Aorta (tissue), 5 donors: ENCODE data around the gene CRY1. TPM values are rescaled to one million over a fixed set of nuclear protein-coding genes. Genes with fewer than 3 reads are reported as not detected.

ENCODE experiments used
- ATAC-seq: fragments of 200-7000 bp; cut with Tn5 transposase; one replicate; pipeline ENCODE4 v1.9.1; 2022; ENCODE audit warnings: moderate library complexity; ENCODE audit not compliant: low FRiP score
- DNase-seq, 2 donors: peaks; one replicate each; pipeline ENCODE4 v3.0.0-alpha.2; 2020
- H3K27ac ChIP-seq, 2 donors: one replicate each; pipeline ENCODE4 v1.5.1; 2013; ENCODE audit warnings: low read length in 2 of 2, mild to moderate bottlenecking in 2 of 2, moderate library complexity in 2 of 2, control low read depth in 1 of 2, inconsistent platforms in 1 of 2, low read depth in 1 of 2
- H3K27me3 ChIP-seq, 2 donors: one replicate each; pipeline ENCODE4 v1.6.1; 2013; ENCODE audit warnings: control low read depth in 1 of 2, low read length in 1 of 2, mild to moderate bottlenecking in 1 of 2, moderate library complexity in 1 of 2; ENCODE audit not compliant: insufficient read depth in 2 of 2, control insufficient read depth in 1 of 2
- H3K36me3 ChIP-seq, 2 donors: one replicate each; pipeline ENCODE4 v1.6.1; 2013; ENCODE audit warnings: control low read depth in 1 of 2, low read length in 1 of 2, mild to moderate bottlenecking in 1 of 2; ENCODE audit not compliant: insufficient read depth in 2 of 2, control insufficient read depth in 1 of 2
- H3K4me1 ChIP-seq, 2 donors: one replicate each; pipeline ENCODE4 v1.6.1; 2013; ENCODE audit warnings: low read length in 2 of 2, control low read depth in 1 of 2, mild to moderate bottlenecking in 1 of 2, moderate library complexity in 1 of 2; ENCODE audit not compliant: insufficient read depth in 2 of 2, control insufficient read depth in 1 of 2
- H3K4me3 ChIP-seq, 2 donors: one replicate each; pipeline ENCODE4 v1.5.1; 2013; ENCODE audit warnings: low read length in 2 of 2, control low read depth in 1 of 2, mild to moderate bottlenecking in 1 of 2
- H3K9me3 ChIP-seq: one replicate; pipeline ENCODE4 v1.6.1; 2013; ENCODE audit warnings: mild to moderate bottlenecking, low read length; ENCODE audit not compliant: control insufficient read depth
- WGBS, 2 donors: extraction: QIAGEN DNeasy Blood & Tissue Kit; methylation state at CpG; one replicate each; pipeline ENCODE4 v1.1.7; 2013; 5-methylcytosine and 5-hydroxymethylcytosine counted together
- intact Hi-C, 2 donors: fragments of 100-400 bp; cut with DNase I; formaldehyde crosslinking; loops; one replicate each; pipeline versions ENCODE4 v1.14.2 to v1.15.0; 2022
- polyA plus RNA-seq, 2 donors: library from polyadenylated mRNA; stranded (reverse); fragments of 200-250 nt; gene quantifications; one replicate each; pipeline ENCODE4 v1.2.3, GENCODE V29; 2013
- total RNA-seq, 2 donors: library from RNA; stranded (reverse); fragmentation: NEBNext Ultra II Directional; extraction: Animal tissue kit (Norgen Biotek cat#: 25700); gene quantifications; one replicate each; pipeline ENCODE4 v1.2.1, GENCODE V29; 2021
- donor health status: healthy with polysubstance abuse.
- donor health status: Bipolar disorder and iron deficiency.
- donor health status: DM: no; HTN: no; CAD: no.
- donor health status: DM: no; HTN: no; CAD: no.
- donor health status: DM: yes; HTN: yes; CAD: no.

CRY1 gene
- total and polyA plus RNA-seq, 4 donors: 7.5 to 40.6 (median 15.4) TPM

DNA sequence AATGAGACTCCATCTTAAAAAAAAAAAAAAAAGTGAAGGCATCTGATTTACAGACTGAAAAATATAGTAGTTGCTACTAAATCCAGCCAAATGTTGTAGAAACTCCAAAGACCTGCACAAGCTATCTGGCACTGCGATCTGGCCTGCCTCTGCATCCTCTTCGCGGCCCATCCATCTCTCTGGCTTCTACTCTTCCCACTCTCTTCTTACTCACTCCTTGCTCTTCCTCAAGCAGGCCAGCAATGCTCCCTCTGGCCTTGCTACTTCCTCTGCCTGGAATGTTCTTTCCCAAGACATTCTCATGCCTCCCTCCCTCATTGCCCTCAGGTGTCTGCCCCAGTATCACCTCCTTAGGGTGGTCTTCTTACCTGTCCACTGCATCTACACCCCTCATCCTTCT, 9.7 kb upstream of the CRY1 start:
- 92 to 100% methylated on average over 3 of the region's 3 CpGs for WGBS, 2 donors
- H3K4me3 ChIP-seq: no peak overlapping the region
- no peak for DNase-seq
- intact Hi-C loops: loop anchor here (10.0 kb wide), 1 partner anchor 718 kb away; no protein-coding TSS in a partner anchor
- no peaks in the 10 kb centered on the region for H3K36me3 ChIP-seq
- no peaks in the 10 kb centered on the region for H3K27me3 ChIP-seq
- ATAC-seq: no peak
- H3K9me3 ChIP-seq: no peaks in the 10 kb centered on the region
- H3K4me1 ChIP-seq: no peaks in the 10 kb centered on the region
- H3K27ac ChIP-seq: no peak overlapping the region

GRCh38 chr12:107102294-107102693, 8.9 kb upstream of the CRY1 start:
- Histone ChIP-seq H3K9me3 (no peaks in the 10 kb centered on the region), H3K27ac (no peak overlapping the region), H3K27me3 (no peaks in the 10 kb centered on the region), H3K4me1 (no peaks in the 10 kb centered on the region), H3K4me3 (no peak overlapping the region), H3K36me3 (no peaks in the 10 kb centered on the region)
- intact Hi-C loops: loop anchor here (10.0 kb wide), 1 partner anchor 717 kb away; no protein-coding TSS in a partner anchor
- DNase-seq (no peak), ATAC-seq (no peak)

DNA sequence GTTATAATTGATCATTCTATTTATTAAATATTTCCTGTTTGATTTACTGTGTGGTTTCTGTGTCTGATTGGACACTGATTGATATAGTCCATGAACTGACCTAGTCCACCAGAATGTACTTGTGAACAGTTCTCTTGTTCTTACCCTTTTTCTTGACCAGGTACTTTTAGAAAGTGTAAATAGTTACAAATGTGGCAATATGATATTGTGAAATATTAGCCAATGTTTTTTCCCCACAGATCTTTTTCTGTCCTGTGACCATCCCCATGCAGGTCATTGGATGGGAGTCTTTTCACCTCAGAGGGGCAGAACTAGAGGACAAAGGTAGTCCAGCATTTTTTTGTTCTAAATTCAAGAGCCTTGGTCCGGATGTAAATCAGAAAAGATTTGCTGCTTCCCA, 8.3 kb upstream of the CRY1 start:
- no peaks in the 10 kb centered on the region for H3K4me1 ChIP-seq
- ATAC-seq: no peak
- H3K36me3 ChIP-seq: no peaks in the 10 kb centered on the region
- H3K4me3 ChIP-seq: no peak overlapping the region
- no peaks in the 10 kb centered on the region for H3K27me3 ChIP-seq
- no peaks in the 10 kb centered on the region for H3K9me3 ChIP-seq
- no peak overlapping the region for H3K27ac ChIP-seq
- intact Hi-C loops: loop anchor here (10.0 kb wide), 1 partner anchor 717 kb away; no protein-coding TSS in a partner anchor
- WGBS, 2 donors: 66 to 70% methylated on average over 1 of the region's 1 CpG
- DNase-seq: no peak

DNA sequence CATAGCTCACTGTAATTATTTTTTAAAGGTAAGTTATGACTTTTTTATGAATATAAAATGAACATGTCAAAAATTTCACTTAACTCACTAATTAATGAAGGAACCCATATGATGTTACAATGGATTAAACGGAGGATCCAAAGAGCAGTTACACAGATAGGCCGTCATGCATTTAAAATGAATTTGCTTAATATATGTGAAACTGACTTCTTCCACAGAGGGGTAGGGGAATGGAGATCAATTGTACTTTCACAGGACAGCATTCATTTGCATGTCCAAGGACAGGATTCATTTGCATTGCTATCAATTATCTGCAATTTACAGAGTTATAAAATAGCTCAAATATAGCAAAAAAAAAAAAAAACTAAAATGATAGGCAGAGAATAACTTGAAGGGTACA, 6.6 kb upstream of the CRY1 start:
- no peaks in the 10 kb centered on the region for H3K4me1 ChIP-seq
- H3K27me3 ChIP-seq: no peaks in the 10 kb centered on the region
- ATAC-seq: no peak
- WGBS, 2 donors: 92 to 93% methylated on average over 2 of the region's 2 CpGs
- intact Hi-C loops: loop anchor here (10.0 kb wide), 2 partner anchors 325 to 715 kb away; partner anchors contain the start of gene RIC8B (in 1 of the 2)
- H3K4me3 ChIP-seq: no peak overlapping the region
- no peaks in the 10 kb centered on the region for H3K9me3 ChIP-seq
- H3K27ac ChIP-seq: no peak overlapping the region
- no peak for DNase-seq
- H3K36me3 ChIP-seq: no peaks in the 10 kb centered on the region

- H3K27me3 ChIP-seq: no peaks in the 10 kb centered on the region
- no peak overlapping the region for H3K4me3 ChIP-seq
- ATAC-seq: no peak
- WGBS, 2 donors: 82 to 87% methylated on average over 3 of the region's 3 CpGs
- intact Hi-C loops: loop anchor here in 1 of 2 donors (10.0 kb wide), 1 partner anchor 322 kb away; the partner anchor contains the start of gene RIC8B
- H3K36me3 ChIP-seq: no peaks in the 10 kb centered on the region
- H3K9me3 ChIP-seq: no peaks in the 10 kb centered on the region
- H3K27ac ChIP-seq: no peak overlapping the region
- DNase-seq: no peak
- H3K4me1 ChIP-seq: no peaks in the 10 kb centered on the region
Observed at GRCh38 chr12:107096571-107096970, 3.2 kb upstream of the CRY1 start.

GRCh38 chr12:107094183-107094448, 767 bp upstream of the CRY1 start:
- no peaks in the 10 kb centered on the region for H3K4me1 ChIP-seq
- H3K4me3 ChIP-seq: peak overlapping the region; percentile 35 to 39
- no peaks in the 10 kb centered on the region for H3K27me3 ChIP-seq
- ATAC-seq: no peak
- H3K36me3 ChIP-seq: no peaks in the 10 kb centered on the region
- intact Hi-C loops: loop anchor here (1.0 to 10.0 kb wide), 4 partner anchors 67 to 319 kb away; partner anchors contain the start of genes RIC8B (in 1 of the 2) and TMEM263 (in 1 of the 2)
- H3K27ac ChIP-seq: peak overlapping the region in 1 of 2 donors; percentile 64
- H3K9me3 ChIP-seq: no peaks in the 10 kb centered on the region
- no peak for DNase-seq
- WGBS, 2 donors: 3 to 4% methylated on average over 6 of the region's 6 CpGs

DNA sequence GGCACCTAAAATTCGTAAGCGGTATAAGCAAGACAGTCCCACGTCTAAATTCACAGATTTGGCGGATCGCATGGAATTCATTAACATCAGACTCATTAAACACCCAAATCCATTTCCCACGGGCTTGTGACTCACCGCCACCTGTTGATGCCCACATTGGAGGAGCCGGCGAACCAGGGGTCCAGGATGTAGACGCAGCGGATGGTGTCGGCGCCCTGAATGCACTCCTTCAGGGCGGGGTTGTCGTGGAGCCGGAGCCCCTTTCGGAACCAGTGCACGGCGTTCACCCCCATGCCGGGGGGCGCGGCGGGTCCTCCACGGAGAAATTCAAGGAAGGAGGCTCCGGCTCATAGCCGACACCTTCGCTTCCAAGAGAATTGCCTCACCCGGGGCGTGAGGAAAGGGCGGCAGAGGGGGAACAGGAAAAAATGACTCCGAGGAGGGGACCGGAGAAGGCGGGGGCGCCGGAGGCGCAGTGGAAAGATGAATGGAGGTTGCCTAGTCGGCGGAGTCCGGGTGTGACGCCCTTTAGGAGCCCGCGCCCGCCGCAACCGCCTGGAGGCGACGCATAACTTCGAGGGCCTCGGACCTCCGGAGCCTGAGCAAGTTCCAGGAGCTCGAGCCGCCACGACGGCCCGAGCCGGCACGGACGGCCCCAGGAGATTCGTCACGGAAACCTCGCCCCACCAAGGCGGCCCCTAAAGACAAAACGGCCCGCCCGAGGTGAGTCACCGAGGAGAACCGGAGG, 506 bp downstream of the CRY1 start:
- peak; percentile 64 for ATAC-seq
- peak overlapping the region; percentile 72 to 98 for H3K27ac ChIP-seq
- no peaks in the 10 kb centered on the region for H3K4me1 ChIP-seq
- no peaks in the 10 kb centered on the region for H3K9me3 ChIP-seq
- H3K36me3 ChIP-seq: no peaks in the 10 kb centered on the region
- H3K27me3 ChIP-seq: no peaks in the 10 kb centered on the region
- 0 to 1% methylated on average over 66 to 67 of the region's 67 CpGs for WGBS, 2 donors
- intact Hi-C loops: loop anchor here (2.0 to 10.0 kb wide), 4 partner anchors 66 to 318 kb away; partner anchors contain the start of genes RIC8B (in 1 of the 2) and TMEM263 (in 1 of the 2)
- peak overlapping the region; percentile 36 to 61 for H3K4me3 ChIP-seq
- peak in 1 of 2 donors; percentile 90 for DNase-seq

GRCh38 chr12:107091989-107092641, 1.2 kb downstream of the CRY1 start:
- Histone ChIP-seq H3K4me1 (no peaks in the 10 kb centered on the region), H3K27ac (peak overlapping the region; percentile 72 to 98), H3K36me3 (no peaks in the 10 kb centered on the region), H3K27me3 (no peaks in the 10 kb centered on the region), H3K4me3 (peak overlapping the region; percentile 60 to 61), H3K9me3 (no peaks in the 10 kb centered on the region)
- intact Hi-C loops: loop anchor here (2.0 to 10.0 kb wide), 4 partner anchors 65 to 317 kb away; partner anchors contain the start of genes RIC8B (in 1 of the 2) and TMEM263 (in 1 of the 2)
- peak; percentile 28 for ATAC-seq
- WGBS, 2 donors: 0% methylated on average over 6 of the region's 6 CpGs
- no peak for DNase-seq
